Transverse colon (tissue), 4 donors: ENCODE results near the gene NSMCE3. TPM values are rescaled to one million over a fixed set of nuclear protein-coding genes. Genes with fewer than 3 reads are reported as not detected.

Experiments used
- DNase-seq: peaks from one replicate; pipeline ENCODE4 v3.0.0-alpha.2; 2019
- H3K27ac ChIP-seq, 4 donors: fragments of 200-600 bp; sonication (generic); 2 replicates each; pipeline ENCODE4 v1.5.1; 2016 to 2018; ENCODE audit warnings: inconsistent platforms in 4 of 4
- H3K27me3 ChIP-seq: fragments of 200-600 bp; sonication (generic); 2 replicates; pipeline ENCODE4 v1.5.1; 2017; ENCODE audit warnings: inconsistent platforms
- H3K36me3 ChIP-seq, 4 donors: fragments of 200-600 bp; sonication (generic); 2 replicates each; pipeline ENCODE4 v1.5.1; 2017 to 2019; ENCODE audit warnings: inconsistent platforms in 4 of 4
- H3K4me1 ChIP-seq, 4 donors: fragments of 200-600 bp; sonication (generic); 2 replicates each; pipeline ENCODE4 v1.5.1; 2017 to 2020; ENCODE audit warnings: inconsistent platforms in 4 of 4
- H3K4me3 ChIP-seq, 4 donors: fragments of 200-600 bp; sonication (generic); 1 replicate in 1 of 4; 2 replicates in 3 of 4; pipeline versions ENCODE4 v1.5.1 to v1.6.1; 2017 to 2019; ENCODE audit warnings: inconsistent platforms in 4 of 4
- H3K9me3 ChIP-seq, 2 donors: fragments of 200-600 bp; sonication (generic); 2 replicates each; pipeline ENCODE4 v1.5.1; 2017 to 2019; ENCODE audit warnings: inconsistent platforms in 2 of 2
- EP300 ChIP-seq: sonication (generic); formaldehyde crosslinking; IDR thresholded peaks from one replicate; pipeline ENCODE4 v1.6.1; 2017; ENCODE audit warnings: antibody characterized with exemption, low read depth
- POLR2A ChIP-seq: fragments of 450-650 bp; IDR thresholded peaks from one replicate; pipeline ENCODE4 v1.6.1; 2016; ENCODE audit warnings: antibody characterized with exemption, mild to moderate bottlenecking, moderate library complexity
- POLR2AphosphoS5 ChIP-seq, 3 donors: sonication (generic); formaldehyde crosslinking; IDR thresholded peaks; one replicate each; pipeline ENCODE4 v1.6.1; 2016; ENCODE audit warnings: antibody characterized with exemption in 3 of 3
- WGBS, 2 donors: methylation state at CpG; one replicate each; pipeline ENCODE4 v1.1.5; 2018; ENCODE audit warnings: low coverage in 1 of 2; 5-methylcytosine and 5-hydroxymethylcytosine counted together
- in situ Hi-C, 4 donors: fragments of 200-750 bp; cut with MboI; loops; one replicate each; pipeline versions ENCODE4 v1.15.0 to v1.15.1; 2017; ENCODE audit warnings: low sequenced_read_pairs in 3 of 4, low pct_ligation_motif_present in 1 of 4, low pct_unique_long_range_greater_than_20kb in 1 of 4
- intact Hi-C: fragments of 100-400 bp; cut with DNase I; formaldehyde crosslinking; loops from one replicate; pipeline ENCODE4 v1.15.1; 2023; ENCODE audit warnings: low total_unique reads
- total RNA-seq, 4 donors: library from RNA; depleted of rRNA; stranded (reverse); fragments of >200 nt; gene quantifications; one replicate each; pipeline ENCODE4 v1.1.0, GENCODE V29; 2016
- TF ChIP-seq, protein P1 (sequence below), 5 experiments: fragments of 200-600 bp in 3 of 5; fragments of 450-650 bp in 2 of 5; sonication (generic) in 3 of 5; IDR thresholded peaks; 1 replicate in 2 of 5; 2 replicates in 3 of 5; pipeline ENCODE4 v1.5.1; 2016 to 2017; ENCODE audit warnings: antibody characterized with exemption in 5 of 5, inconsistent platforms in 3 of 5, mild to moderate bottlenecking in 2 of 5, moderate library complexity in 1 of 5

Gene NSMCE3
- 1 to 10 TPM; 2.2 to 8.3 (median 5.7) TPM for total RNA-seq

DNA sequence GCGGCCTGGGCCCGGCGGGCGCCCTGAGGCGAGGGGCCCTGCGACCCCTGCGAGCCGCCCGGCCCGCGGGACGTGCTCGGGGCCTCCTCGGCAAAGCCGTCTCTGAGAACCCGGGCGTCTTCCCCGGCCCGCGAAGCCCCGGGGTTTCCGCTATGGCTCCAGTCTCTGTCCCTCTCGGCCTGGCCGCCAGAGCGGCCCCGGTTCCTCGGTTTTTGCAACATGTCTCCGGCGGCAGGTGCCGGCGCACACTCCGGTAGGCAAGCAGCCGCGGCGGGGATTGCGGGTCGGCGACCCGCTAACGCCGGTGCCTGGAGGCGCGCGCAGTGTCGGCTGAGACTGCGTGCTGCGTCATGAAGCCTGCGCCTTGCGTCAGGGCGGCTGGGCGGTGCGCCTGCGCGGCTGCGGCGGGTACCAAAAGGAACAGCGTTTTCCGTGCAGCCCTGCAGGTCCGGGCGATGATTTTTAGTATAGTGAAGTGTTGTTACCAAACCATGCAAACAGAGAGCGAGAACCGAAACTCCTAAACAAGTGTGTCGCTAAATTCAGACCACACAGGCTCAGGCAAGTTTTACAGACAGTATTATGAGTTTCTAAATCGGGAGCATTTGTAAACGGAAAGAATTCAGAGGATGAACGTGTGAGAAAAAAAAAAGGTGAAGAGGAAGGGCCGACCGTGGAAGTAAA, at the start of gene NSMCE3:
Gene NSMCE3 (minus strand): TSS at position 338 of the 684 bp plus-strand sequence. CDS start 117 bp downstream, at position 221.
- Histone ChIP-seq H3K9me3 (no peaks in the 10 kb centered on the region), H3K4me1 (peaks cover 0 to 32% (median 21%) of the 10 kb centered on the region in 4 donors), H3K36me3 (no peaks in the 10 kb centered on the region), H3K27me3 (no peaks in the 10 kb centered on the region), H3K4me3 (peak within 1 kb of the TSS; percentile 66 to 96 (median 89)), H3K27ac (peak within 1 kb of the TSS; percentile 91 to 98 (median 96))
- in situ Hi-C loops: no loop called here
- intact Hi-C loops: loop anchor here (5.0 to 10.0 kb wide), 2 partner anchors 93 to 305 kb away; a partner anchor contains a TSS
- 0 to 1% methylated on average over 8 to 39 of the region's 68 CpGs for WGBS, 2 donors
- DNase-seq: peak; percentile 92
- TF ChIP-seq, protein P1, sequence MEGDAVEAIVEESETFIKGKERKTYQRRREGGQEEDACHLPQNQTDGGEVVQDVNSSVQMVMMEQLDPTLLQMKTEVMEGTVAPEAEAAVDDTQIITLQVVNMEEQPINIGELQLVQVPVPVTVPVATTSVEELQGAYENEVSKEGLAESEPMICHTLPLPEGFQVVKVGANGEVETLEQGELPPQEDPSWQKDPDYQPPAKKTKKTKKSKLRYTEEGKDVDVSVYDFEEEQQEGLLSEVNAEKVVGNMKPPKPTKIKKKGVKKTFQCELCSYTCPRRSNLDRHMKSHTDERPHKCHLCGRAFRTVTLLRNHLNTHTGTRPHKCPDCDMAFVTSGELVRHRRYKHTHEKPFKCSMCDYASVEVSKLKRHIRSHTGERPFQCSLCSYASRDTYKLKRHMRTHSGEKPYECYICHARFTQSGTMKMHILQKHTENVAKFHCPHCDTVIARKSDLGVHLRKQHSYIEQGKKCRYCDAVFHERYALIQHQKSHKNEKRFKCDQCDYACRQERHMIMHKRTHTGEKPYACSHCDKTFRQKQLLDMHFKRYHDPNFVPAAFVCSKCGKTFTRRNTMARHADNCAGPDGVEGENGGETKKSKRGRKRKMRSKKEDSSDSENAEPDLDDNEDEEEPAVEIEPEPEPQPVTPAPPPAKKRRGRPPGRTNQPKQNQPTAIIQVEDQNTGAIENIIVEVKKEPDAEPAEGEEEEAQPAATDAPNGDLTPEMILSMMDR (IDR thresholded peaks at IDR 0.05): no peak
- TF ChIP-seq EP300 (no peak), POLR2A (peak; percentile 90), POLR2AphosphoS5 (IDR thresholded peaks at IDR 0.05) (peak; percentile 94 to 96 (median 94))

DNA sequence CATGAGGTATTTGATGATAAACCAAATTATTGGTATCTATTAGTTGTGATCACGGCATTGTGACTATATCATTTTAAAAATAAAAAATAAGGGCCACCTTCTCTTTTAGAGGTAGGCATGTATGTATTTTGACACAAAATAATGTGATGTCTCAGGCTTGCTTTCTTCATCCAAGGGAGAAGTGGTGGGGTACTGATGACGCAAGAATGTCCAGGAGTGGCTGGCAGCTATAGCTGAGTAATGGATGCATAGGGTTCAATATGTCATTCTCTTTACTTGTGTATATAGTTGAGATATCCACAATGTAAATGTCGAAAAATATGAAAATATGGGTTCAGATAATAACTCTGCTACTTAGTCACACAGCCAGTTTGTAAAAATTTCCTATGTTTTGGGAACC, 46.8 kb upstream of the NSMCE3 start:
- Histone ChIP-seq H3K4me3 (no peak overlapping the region), H3K9me3 (no peaks in the 10 kb centered on the region), H3K27me3 (no peaks in the 10 kb centered on the region), H3K4me1 (no peaks in the 10 kb centered on the region), H3K36me3 (no peaks in the 10 kb centered on the region), H3K27ac (no peak overlapping the region)
- DNase-seq: no peak
- in situ Hi-C loops (no loop called here), intact Hi-C loops (no loop called here)
- no peak for TF ChIP-seq POLR2A
- no peak for TF ChIP-seq EP300
- TF ChIP-seq POLR2AphosphoS5 (IDR thresholded peaks at IDR 0.05): no peak
- TF ChIP-seq, protein P1 (IDR thresholded peaks at IDR 0.05): no peak
- WGBS, 2 donors: 73 to 93% methylated on average over 3 of the region's 3 CpGs

DNA sequence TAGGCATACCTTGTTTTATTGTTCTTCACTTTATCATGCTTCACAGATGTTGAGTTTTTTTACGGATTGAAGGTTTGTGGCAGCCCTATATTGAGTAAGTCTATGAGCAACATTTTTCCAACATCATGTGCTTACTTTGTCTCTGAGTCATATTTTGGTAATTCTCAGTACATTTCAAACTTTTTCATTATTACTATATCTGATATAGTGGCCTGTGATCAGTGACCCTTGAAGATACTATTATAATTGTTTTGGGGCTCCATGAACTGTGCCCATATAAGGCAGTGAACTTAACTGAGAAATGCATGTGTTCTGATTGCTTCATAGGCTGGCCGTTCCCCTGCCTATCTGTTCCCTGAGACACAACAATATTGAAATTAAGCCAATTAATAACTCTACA, 42.8 kb upstream of the NSMCE3 start:
- intact Hi-C loops: no loop called here
- no peaks in the 10 kb centered on the region for H3K9me3 ChIP-seq
- H3K4me1 ChIP-seq: no peaks in the 10 kb centered on the region
- DNase-seq: no peak
- H3K4me3 ChIP-seq: no peak overlapping the region
- H3K27ac ChIP-seq: no peak overlapping the region
- in situ Hi-C loops: no loop called here
- no peaks in the 10 kb centered on the region for H3K27me3 ChIP-seq
- 73 to 87% methylated on average over 2 of the region's 2 CpGs for WGBS, 2 donors
- H3K36me3 ChIP-seq: no peaks in the 10 kb centered on the region
- TF ChIP-seq, protein P1 (IDR thresholded peaks at IDR 0.05): no peak
- TF ChIP-seq EP300: no peak

DNA sequence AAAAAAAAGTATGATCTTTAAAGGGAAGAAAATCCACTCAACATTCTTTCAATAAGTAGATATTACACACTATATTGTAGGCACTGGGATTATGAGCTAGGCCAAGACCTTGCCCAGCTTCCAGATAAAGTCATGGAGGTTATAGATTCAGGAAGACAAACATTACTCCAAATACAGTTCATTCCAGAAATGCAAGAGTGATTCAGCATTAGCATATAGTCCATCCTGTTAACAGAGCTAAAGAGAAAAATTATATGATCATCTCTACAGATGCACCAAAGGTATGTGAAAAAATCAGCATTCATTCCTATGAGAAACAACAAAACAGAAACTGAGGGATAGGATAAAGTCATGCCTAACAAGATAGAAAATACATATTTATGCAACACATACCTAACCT, 42.1 kb upstream of the NSMCE3 start:
- TF ChIP-seq POLR2A (no peak), POLR2AphosphoS5 (IDR thresholded peaks at IDR 0.05) (no peak), EP300 (no peak)
- TF ChIP-seq, protein P1 (IDR thresholded peaks at IDR 0.05): no peak
- Histone ChIP-seq H3K27ac (no peak overlapping the region), H3K4me3 (no peak overlapping the region), H3K27me3 (no peaks in the 10 kb centered on the region), H3K9me3 (no peaks in the 10 kb centered on the region), H3K36me3 (no peaks in the 10 kb centered on the region), H3K4me1 (no peaks in the 10 kb centered on the region)
- in situ Hi-C loops: no loop called here
- no peak for DNase-seq
- intact Hi-C loops: no loop called here
